ENCODE results near the gene FIGN. TPM values are rescaled to one million over a fixed set of nuclear protein-coding genes. Genes with fewer than 3 reads are reported as not detected.

The FIGN gene
- total RNA-seq, 4 donors from 2014 or later = 3.7 to 14.1 (median 11.6) TPM

- TF ChIP-seq CTCF (IDR thresholded peaks at IDR 0.05; ENCODE audit: low read depth) = no peak
Observed at GRCh38 chr2:163641986-163642385, 93.8 kb downstream of the FIGN start.

- no peak for TF ChIP-seq CTCF (IDR thresholded peaks at IDR 0.05; ENCODE audit: low read depth)
Observed at GRCh38 chr2:163640542-163641193, 95.1 kb downstream of the FIGN start.

- TF ChIP-seq CTCF (IDR thresholded peaks at IDR 0.05; ENCODE audit: low read depth) = no peak
Observed at GRCh38 chr2:163637871-163638270, 97.9 kb downstream of the FIGN start.

- TF ChIP-seq CTCF (IDR thresholded peaks at IDR 0.05; ENCODE audit: low read depth) = no peak
Observed at GRCh38 chr2:163633291-163633690, 102.5 kb downstream of the FIGN start.

GRCh38 chr2:163630836-163631235, 105.0 kb downstream of the FIGN start:
- TF ChIP-seq CTCF (IDR thresholded peaks at IDR 0.05; ENCODE audit: low read depth) = no peak

GRCh38 chr2:163626639-163627109, 109.1 kb downstream of the FIGN start:
- no peak for TF ChIP-seq CTCF (IDR thresholded peaks at IDR 0.05; ENCODE audit: low read depth)

GRCh38 chr2:163626208-163626607, 109.6 kb downstream of the FIGN start:
- TF ChIP-seq CTCF (IDR thresholded peaks at IDR 0.05; ENCODE audit: low read depth) = no peak
